ENCODE measurements around the gene RCAN3. TPM values are rescaled to one million over a fixed set of nuclear protein-coding genes. Genes with fewer than 3 reads are reported as not detected.

Gene RCAN3
- total RNA-seq, 4 donors from 2014 or later = 5.3 to 14.0 (median 9.3) TPM

DNA sequence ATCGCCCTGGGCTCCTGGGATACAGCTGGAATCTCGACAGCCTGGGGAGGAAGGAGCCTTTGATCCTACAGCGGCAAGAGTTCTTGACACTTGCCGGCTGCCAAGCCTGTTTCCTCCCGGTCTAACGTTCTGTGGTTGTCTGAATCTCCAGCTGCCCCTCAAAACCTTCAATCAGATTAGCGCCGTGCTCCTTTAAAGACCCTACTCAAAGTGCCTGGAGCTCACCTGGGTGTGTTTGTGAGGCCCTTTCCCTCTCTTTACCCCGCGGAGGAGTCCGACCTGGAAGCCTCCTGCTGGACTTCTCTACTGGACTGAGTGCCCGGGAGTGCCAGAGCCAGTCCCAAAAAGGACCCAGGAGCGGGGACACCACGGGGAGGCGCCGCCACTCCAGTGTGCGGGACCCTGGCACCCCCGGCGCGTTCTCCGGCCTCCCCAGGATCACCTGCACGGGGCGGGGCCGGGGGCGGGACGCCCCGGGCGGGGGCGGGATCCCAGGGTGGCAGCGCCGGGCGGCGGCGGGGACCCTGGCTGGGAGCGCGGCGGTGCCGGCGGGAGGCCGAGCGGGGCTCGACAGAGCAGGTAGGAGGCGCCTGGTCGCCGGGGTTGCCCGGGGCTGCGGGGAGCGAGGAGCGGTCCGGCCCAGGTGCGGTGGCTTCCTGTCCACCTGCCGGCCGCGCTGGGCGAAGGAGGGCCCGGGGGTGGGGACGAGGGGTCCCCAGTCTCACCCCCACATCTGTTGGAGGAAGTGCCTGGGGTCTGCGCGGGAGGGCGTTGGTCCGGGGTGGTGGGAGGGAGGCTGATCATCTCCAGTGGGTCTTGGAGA is 53.2 kb downstream of the RCAN3 start, which contains the start of gene NCMAP:
Gene NCMAP (plus strand): TSS at position 497 of the 823 bp plus-strand sequence. CDS start 39,344 bp downstream, outside the sequence.
- no peak for DNase-seq (ENCODE audit: extremely low spot score)
- WGBS = 20% methylated on average over 7 of the region's 61 CpGs
- Histone ChIP-seq H3K4me1 (peaks cover 3 to 22% (median 18%) of the 10 kb centered on the region in 4 donors), H3K4me3 (peak within 1 kb of the TSS; percentile 33 to 50 (median 36)), H3K27ac (replicated peaks in 1 of 4) (no peak within 1 kb of the TSS), H3K9me3 (no peaks in the 10 kb centered on the region), H3K36me3 (no peaks in the 10 kb centered on the region), H3K27me3 (peaks cover 0 to 68% (median 22%) of the 10 kb centered on the region in 4 donors)
- TF ChIP-seq POLR2A (IDR thresholded peaks at IDR 0.05; ENCODE audit: low read depth) (no peak), POLR2AphosphoS5 (IDR thresholded peaks at IDR 0.05) (no peak), EP300 (IDR thresholded peaks at IDR 0.05) (no peak)
- TF ChIP-seq, protein P1, sequence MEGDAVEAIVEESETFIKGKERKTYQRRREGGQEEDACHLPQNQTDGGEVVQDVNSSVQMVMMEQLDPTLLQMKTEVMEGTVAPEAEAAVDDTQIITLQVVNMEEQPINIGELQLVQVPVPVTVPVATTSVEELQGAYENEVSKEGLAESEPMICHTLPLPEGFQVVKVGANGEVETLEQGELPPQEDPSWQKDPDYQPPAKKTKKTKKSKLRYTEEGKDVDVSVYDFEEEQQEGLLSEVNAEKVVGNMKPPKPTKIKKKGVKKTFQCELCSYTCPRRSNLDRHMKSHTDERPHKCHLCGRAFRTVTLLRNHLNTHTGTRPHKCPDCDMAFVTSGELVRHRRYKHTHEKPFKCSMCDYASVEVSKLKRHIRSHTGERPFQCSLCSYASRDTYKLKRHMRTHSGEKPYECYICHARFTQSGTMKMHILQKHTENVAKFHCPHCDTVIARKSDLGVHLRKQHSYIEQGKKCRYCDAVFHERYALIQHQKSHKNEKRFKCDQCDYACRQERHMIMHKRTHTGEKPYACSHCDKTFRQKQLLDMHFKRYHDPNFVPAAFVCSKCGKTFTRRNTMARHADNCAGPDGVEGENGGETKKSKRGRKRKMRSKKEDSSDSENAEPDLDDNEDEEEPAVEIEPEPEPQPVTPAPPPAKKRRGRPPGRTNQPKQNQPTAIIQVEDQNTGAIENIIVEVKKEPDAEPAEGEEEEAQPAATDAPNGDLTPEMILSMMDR (IDR thresholded peaks at IDR 0.05) = no peak
- intact Hi-C loops (cut with DNase I) = no loop called here

DNA sequence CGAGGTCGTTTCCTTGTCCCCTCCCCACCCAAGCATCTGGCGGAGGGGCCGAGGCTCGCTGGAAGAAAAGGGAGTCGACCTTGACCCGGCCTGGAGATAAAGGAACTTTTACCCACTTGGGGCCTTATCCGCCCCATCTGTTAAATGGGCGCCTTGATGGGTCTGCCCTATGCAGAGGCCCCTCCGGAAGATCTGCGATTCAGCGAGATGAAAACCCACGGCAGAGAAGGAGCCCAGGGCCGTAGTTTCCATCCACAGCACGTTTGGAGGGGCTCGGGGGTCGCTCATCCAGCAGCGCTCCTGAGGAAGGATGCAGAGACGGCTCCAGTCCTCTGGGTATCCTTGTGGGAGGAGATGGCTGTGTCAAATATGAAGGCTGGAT is 53.8 kb downstream of the RCAN3 start:
- 46% methylated on average over 19 of the region's 19 CpGs for WGBS
- Histone ChIP-seq H3K36me3 (no peaks in the 10 kb centered on the region), H3K4me3 (peak overlapping the region in 3 of 4 donors; percentile 33 to 50 (median 36)), H3K4me1 (peaks cover 3 to 22% (median 18%) of the 10 kb centered on the region in 4 donors), H3K27ac (replicated peaks in 1 of 4) (no peak overlapping the region), H3K9me3 (no peaks in the 10 kb centered on the region), H3K27me3 (peaks cover 0 to 74% (median 22%) of the 10 kb centered on the region in 4 donors)
- no peak for DNase-seq (ENCODE audit: extremely low spot score)
- TF ChIP-seq POLR2A (IDR thresholded peaks at IDR 0.05; ENCODE audit: low read depth) (no peak), EP300 (IDR thresholded peaks at IDR 0.05) (no peak), POLR2AphosphoS5 (IDR thresholded peaks at IDR 0.05) (no peak)
- TF ChIP-seq, protein P1 (IDR thresholded peaks at IDR 0.05) = no peak
- intact Hi-C loops (cut with DNase I) = no loop called here

DNA sequence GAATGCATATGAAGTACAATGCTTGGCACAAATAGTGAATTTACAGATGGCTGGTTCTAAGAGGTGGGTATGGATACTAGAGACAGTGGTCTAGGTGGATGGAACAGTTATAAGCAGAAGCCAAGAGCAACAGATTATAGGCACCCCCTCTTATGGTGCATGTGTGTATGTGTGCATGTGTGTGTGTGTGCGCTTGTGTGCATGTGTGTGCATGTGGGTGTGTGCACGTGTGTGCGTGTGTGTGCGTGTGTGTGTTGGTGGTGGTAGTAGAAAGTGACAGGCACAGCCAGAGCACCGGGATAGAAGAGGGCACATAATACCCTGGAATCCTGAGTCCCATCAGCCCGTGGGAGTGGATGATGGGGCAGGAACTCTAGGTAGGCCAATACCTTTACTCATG is 54.6 kb downstream of the RCAN3 start:
- WGBS = 98% methylated on average over 6 of the region's 6 CpGs
- no peak for TF ChIP-seq POLR2A (IDR thresholded peaks at IDR 0.05; ENCODE audit: low read depth)
- TF ChIP-seq EP300 (IDR thresholded peaks at IDR 0.05) = no peak
- TF ChIP-seq, protein P1 (IDR thresholded peaks at IDR 0.05) = no peak
- TF ChIP-seq POLR2AphosphoS5 (IDR thresholded peaks at IDR 0.05) = no peak
- DNase-seq (ENCODE audit: extremely low spot score) = no peak
- intact Hi-C loops (cut with DNase I) = no loop called here
- Histone ChIP-seq H3K4me3 (no peak overlapping the region), H3K4me1 (peaks cover 3 to 22% (median 17%) of the 10 kb centered on the region in 4 donors), H3K9me3 (no peaks in the 10 kb centered on the region), H3K27ac (replicated peaks in 1 of 4) (no peak overlapping the region), H3K27me3 (peaks cover 0 to 82% (median 22%) of the 10 kb centered on the region in 4 donors), H3K36me3 (no peaks in the 10 kb centered on the region)

DNA sequence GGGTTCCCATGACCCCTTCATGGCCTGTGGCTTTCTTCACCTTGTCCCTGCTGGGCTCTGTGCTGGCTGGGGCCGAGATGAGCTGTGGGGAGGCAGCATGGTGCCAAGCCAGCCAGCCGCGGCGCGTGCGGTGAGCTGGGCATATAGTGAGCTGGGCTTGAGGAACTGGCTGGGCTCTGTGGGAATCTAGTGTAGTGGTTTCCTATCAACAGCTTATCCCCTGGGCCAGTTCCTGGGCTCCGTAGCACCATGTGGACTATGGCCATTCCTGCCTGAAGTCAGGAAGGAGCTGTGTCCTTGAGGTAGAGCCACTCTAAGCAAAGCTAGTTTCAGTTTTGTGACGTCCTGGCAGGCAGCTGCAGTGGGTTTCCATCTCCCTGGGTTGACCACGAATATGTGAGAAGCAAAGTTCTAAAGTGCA is 55.1 kb downstream of the RCAN3 start:
- Histone ChIP-seq H3K27ac (replicated peaks in 1 of 4) (no peak overlapping the region), H3K4me1 (peaks cover 3 to 22% (median 17%) of the 10 kb centered on the region in 4 donors), H3K27me3 (peaks cover 0 to 87% (median 22%) of the 10 kb centered on the region in 4 donors), H3K4me3 (no peak overlapping the region), H3K9me3 (no peaks in the 10 kb centered on the region), H3K36me3 (no peaks in the 10 kb centered on the region)
- no peak for DNase-seq (ENCODE audit: extremely low spot score)
- 76% methylated on average over 6 of the region's 9 CpGs for WGBS
- TF ChIP-seq POLR2AphosphoS5 (IDR thresholded peaks at IDR 0.05) (no peak), POLR2A (IDR thresholded peaks at IDR 0.05; ENCODE audit: low read depth) (no peak), EP300 (IDR thresholded peaks at IDR 0.05) (no peak)
- TF ChIP-seq, protein P1 (IDR thresholded peaks at IDR 0.05) = no peak
- intact Hi-C loops (cut with DNase I) = no loop called here

Measured in esophagus muscularis mucosa (tissue), 4 donors.